HG02973 (cell line): Measurements from ENCODE around the gene IL31.
"Not testable (repeated sequence)": the region's sequence is repeated elsewhere in the genome, so short reads cannot be mapped to it uniquely, and the experiment has no call there.

Experiments used
- ATAC-seq: cut with Tn5 transposase; IDR thresholded peaks from one replicate; pipeline ENCODE4 v1.9.1; 2021; ENCODE audit warnings: moderate library complexity; ENCODE audit not compliant: unreplicated experiment

IL31 gene

DNA sequence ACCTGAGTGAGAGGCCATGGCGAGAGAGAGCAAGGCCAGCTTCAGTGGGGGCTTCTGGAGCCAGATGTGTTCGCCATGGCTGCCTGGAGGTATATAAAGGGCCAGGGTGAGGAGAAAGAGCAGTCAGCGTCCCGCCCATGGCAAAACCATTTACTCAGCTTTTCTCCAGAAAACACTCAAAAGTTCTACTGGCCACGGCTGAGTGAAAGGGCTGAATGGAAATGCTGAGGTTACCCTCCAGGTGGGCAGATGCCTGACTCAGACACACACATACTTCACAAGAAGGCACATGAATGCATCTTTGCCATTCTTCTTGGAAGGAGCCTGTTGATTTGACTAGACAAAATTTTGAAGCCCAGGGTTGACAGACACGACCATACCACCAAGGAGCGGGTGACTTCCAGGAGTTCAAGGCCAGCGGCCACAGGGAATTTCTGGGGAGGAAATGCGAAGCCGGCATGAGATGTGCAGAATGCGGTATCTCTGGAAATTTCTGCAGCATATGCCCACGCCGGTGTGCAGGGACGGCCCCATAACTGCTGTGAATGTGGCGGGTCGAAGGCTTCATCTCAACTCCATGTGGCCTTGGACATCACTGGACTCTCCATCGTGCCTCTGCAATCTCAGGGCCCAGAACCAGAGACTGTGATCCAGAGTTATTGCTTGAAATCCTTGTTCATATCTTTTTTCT is at the start of gene IL31:
Gene IL31, minus strand, starts transcription at position 67 of the 691 bp plus-strand sequence. Its CDS starts 49 bp downstream, at position 18.
- ATAC-seq = no peak

DNA sequence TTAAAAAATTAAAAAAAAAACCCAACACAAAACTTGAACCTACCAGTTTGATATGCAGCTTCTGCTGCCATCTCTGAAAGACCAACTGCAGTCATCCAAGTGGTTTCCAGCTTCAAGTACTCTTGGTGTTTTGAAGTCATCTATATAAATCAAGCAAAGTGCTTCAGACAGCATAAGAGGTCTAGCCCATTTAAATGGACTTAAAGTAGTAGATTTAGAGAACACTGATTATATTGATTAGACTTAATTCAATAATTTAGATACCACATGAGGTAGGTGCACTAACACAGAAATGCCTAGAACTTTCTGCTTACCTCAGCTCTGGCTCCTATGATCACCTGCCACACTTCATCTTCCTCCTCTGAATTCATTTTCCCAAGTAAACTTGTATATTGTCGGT is 42.4 kb upstream of the IL31 start:
- ATAC-seq = no peak

DNA sequence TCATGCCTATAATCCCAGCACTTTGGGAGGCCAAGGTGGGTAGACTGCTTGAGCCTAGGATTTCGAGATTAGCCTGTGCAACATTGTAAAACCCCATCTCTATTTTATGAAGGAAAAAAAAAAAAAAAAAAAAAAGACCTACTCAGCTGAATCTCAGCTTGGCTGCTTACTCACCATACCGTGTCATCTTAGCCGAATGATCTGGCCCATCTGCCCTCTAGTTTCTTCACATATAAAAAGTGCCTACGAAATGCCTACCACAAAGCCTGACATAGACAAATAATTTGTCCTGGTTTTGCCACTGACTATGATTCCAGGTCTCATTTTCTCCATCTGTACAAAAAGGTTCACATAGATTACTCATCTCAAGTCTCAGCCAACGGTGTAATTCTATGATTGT is 41.8 kb upstream of the IL31 start:
- no peak for ATAC-seq

DNA sequence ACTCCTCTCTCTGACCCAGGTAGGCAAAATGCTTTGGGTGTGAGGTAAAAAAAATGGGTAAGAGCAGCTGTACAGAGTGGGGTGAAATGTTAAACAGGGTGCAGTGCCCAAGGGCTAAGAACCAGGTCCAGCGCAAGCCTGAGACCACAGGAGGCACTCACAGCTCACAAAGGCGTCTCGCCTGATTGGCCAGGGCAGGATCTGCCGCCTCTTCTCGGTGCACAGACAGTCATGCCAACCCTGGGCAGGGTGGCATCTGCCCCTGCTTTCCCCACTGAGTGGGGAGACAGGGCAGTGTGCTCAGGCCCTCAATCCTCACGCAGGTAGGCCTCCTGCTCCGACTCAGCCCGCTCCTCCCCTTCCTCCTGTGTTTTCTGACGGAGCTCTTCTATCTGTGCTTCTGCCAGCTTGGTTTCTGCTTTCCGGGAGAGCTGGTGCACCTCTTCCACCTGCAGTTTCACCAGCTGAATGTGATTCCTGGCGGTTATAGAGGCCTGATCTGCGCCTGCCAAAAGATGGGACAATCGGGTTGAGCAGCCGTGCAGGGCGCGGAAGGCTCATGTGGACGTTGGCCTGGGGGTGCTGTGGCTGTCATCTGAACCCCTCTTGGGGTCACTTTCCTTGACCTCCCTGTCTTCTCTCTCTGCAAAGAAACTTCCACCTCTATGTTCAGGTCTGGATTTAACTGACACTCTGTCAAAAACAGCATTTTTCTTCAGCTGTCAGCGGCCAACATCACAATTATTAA is 34.2 kb upstream of the IL31 start:
- no peak for ATAC-seq

DNA sequence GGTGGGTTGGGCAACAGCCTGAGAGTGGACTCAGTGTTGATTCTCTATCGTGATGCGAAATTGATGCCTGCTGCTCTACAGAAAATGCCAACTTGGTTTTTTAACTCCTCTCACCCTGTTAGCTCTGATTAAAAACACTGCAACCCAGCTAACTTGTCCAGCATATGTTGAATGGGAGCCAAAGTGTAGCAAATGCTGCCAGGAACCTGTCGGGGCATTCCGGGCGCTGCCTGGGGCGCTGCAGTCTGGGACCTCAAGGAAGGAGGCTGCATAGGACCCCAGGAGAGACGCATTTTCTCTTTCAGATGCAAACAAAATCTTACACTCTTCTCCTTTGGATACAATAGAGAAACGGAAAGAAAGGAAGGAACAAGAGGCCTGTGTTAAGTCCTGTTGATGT is 33.4 kb upstream of the IL31 start:
- no peak for ATAC-seq

DNA sequence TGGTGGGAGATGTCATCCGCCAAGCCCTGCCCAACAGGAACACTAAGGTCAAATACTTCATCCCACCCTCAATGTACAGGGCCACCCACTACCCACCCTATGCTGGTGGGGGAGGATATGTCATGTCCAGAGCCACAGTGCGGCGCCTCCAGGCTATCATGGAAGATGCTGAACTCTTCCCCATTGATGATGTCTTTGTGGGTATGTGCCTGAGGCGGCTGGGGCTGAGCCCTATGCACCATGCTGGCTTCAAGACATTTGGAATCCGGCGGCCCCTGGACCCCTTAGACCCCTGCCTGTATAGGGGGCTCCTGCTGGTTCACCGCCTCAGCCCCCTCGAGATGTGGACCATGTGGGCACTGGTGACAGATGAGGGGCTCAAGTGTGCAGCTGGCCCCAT is 33.0 kb upstream of the IL31 start:
- no peak for ATAC-seq

DNA sequence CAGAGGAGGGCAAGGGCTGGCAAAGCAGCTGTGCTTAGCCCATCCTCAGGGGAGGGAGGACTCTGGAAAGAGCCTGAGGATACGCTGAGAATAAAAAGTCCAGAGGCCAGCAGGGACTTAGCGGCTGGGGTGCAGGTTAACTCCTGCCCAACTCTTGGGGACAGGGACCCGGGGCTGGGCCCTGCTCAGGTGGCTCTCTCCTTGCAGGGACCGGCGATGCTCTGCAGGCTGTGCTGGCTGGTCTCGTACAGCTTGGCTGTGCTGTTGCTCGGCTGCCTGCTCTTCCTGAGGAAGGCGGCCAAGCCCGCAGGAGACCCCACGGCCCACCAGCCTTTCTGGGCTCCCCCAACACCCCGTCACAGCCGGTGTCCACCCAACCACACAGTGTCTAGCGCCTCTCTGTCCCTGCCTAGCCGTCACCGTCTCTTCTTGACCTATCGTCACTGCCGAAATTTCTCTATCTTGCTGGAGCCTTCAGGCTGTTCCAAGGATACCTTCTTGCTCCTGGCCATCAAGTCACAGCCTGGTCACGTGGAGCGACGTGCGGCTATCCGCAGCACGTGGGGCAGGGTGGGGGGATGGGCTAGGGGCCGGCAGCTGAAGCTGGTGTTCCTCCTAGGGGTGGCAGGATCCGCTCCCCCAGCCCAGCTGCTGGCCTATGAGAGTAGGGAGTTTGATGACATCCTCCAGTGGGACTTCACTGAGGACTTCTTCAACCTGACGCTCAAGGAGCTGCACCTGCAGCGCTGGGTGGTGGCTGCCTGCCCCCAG is 32.3 kb upstream of the IL31 start:
- no peak for ATAC-seq

DNA sequence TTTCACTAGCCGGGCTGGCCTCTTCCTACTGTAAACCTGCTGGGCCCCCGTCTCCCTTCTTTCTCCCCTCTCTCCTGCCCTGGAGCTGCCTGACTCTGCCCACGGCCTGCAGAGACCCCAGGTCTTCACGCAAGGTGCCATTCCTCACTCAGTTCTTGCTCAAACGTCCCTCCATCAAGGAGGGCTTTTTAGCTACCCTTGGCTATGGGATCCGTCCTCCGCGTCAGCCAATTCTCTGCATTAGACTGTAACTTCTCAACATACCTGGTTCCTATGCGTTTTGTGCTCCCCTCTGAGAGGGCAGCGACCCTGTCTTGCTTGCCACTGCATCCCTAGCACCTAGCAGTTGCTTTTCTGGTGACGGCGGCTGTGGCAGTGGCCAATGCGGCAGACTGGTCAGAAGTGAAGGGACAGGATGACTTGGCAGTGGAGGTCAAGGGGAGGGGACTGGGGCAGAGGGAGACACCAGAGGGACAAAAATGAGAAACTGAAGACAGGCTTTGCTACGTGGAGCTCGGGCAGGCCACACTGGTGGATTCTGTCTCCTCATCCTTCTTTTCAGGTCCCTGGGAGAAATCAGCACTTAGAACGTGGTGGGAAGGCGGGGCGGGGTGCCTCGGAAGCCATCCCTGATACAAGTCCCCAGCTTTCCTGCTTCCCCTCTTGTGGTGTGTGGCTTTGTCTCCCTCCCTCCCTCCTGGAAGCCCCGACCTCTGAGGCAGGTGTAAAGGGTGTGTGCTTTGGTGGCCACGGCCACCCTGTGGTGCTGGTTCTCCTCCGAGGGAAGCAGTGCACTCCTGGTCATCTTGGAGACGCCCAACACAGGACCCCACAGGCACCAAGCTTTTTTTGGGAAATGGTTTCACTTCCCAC is 31.3 kb upstream of the IL31 start:
- no peak for ATAC-seq

DNA sequence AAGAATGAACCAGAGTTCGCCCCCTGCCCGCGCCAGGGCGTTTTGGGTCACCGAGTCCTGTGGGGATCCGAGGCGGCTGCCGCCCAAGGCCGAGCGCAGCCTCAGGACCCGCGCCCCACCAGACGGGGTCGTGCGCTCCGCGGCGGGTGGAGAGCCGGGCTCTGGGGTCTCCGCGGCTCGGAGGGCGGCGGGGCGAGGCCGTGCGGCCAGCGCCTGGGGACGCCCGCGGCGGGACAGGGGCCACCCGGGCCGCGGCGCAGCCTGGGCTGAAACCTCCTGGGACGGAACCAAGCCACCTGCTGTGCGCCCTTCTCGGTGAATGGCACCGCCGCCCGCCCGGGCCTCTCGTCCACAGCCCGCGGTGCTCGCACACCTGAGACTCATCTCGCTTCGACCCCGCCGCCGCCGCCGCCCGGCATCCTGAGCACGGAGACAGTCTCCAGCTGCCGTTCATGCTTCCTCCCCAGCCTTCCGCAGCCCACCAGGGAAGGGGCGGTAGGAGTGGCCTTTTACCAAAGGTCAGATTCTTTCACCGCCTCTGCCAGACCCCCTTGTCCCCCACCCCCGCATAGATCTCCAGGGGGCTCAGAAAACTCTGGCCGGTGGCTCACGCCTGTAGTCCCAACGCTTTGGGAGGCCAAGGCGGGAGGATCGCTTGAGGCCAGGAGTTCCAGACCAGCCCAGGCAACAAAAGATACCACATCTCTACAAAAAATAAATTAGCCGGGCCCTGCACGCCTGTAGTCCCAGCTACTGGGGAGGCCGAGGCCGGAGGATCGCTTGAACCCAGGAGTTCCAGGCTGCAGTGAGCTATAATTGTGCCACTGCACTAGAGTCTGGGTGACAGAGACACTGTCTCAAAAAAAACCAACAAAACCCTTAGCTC is 30.4 kb upstream of the IL31 start:
- ATAC-seq = no peak

DNA sequence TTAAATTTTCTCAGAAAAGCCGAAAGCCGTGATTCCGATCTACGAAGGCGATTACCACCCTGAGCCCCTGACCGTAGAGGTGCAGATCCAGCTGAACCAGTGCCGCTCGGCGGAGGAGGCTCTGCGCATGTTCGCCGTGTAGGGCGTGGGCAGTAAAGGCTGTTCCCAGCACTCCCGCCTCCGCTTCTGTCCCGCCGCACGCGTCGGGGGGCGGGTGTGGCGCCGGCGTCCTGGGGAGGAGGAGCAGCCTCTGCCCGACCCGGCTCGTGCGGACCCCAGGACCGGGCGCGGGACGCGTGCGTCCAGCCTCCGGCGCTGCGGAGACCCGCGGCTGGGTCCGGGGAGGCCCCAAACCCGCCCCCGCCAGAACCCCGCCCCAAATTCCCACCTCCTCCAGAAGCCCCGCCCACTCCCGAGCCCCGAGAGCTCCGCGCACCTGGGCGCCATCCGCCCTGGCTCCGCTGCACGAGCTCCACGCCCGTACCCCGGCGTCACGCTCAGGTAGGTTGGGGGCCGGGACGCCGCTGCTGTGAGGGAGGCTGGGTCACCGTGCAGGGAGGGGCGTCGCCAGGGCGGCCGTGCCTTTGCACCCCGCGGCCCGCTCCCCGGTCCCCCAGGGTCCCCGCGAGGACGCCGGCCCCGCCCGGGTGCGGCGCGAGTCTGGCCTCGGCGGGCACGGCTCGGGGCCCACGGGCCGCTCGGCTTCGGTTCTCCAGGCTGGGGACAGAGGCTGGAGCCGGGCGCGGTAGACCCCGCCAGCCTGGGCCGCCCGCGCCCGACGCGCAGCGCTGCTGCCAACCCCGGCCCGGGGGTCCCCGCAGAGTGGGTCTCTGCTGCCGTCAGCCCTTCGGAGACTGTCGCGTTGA is 29.5 kb upstream of the IL31 start, which contains the start of gene B3GNT4:
Gene B3GNT4, plus strand, starts transcription at position 409 of the 866 bp plus-strand sequence. CDS start 910 bp downstream, outside the sequence.
- ATAC-seq = no peak

DNA sequence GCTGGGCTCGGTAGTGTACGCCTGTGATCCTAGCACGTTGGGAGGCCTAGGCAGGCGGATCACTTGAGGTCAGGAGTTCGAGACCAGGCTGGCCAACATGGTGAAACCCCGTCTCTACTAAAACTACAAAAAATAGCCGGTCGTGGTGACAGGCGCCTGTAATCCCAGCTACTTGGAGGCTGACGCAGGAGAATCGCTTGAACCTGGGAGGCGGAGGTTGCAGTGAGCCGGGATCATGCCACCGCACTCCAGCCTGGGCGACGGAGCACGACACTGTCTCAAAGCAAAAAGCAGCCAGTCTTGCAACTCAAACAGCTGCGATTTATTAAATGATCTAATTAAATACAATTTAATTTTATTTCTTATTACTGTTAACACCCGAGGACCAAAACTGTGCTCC is 28.8 kb upstream of the IL31 start:
- ATAC-seq = not testable (repeated sequence)

DNA sequence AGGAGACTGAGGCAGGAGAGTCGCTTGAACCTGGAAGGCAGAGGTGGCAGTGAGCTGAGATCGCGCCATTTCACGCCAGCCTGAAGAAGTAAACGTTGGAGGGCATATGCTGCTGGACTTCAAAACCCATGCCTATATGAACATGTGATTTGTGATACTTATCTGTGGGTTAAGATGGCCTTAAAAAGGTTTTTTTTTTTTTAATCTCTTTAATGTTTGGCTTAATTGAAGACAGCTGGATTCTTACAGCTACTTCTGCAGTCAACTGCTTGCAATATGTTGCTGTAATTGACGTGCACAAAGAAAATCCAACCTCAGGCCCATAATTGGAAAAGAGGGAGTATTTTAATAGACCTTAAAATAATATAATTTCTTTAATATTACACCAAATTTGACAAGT is 28.0 kb upstream of the IL31 start:
- ATAC-seq = no peak

DNA sequence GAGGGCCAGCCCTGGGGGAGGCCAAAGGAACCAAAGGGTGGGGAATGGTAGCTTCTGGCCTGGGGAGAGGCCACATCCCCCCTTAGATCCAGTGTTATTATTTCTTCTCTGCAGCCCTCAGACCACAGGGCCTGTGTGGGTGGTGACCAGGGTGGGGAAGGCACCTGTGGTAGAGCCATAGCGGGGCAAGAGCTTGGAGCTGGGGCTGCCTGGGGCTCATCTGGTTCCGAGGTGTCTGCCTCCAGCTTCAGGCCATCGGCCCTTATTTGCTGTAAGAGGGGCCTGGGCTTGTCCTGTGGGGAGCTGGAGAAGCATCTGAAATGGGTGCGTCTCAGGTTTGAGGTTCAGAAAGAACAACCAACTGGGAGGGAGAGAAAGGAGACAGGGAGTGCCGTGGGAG is 27.4 kb upstream of the IL31 start:
- ATAC-seq = no peak

DNA sequence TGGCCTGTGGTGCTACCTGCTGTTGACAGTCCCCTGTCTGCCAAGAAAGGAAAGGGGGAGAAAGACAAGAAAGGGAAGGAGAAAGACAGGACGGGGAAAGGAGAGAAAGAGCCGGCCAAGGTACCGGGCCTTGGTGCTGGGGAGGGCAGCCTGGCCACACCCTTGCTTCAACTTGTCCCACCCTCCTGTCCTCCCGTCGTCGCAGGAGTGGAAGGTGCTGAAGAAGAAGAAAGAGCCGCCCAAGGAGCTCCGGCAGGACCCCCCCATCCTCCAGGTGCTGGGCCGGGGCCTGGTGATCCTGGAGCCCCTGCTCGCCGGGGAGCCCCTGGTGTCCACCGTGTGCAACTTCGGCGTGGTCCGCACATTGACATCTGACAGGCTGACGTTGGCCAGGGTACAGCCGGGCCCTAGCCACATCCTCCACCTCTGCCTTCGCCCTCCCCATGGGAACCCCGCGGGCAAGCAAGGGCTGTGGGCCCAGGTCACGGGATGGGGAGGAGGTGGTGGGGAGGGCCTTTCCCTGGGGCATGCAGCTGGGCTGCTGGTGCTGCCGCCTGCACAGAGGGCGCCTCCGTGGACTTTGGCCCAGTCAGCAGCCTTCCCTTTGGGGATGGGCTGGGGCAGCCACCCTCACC is 26.6 kb upstream of the IL31 start:
- ATAC-seq = no peak

DNA sequence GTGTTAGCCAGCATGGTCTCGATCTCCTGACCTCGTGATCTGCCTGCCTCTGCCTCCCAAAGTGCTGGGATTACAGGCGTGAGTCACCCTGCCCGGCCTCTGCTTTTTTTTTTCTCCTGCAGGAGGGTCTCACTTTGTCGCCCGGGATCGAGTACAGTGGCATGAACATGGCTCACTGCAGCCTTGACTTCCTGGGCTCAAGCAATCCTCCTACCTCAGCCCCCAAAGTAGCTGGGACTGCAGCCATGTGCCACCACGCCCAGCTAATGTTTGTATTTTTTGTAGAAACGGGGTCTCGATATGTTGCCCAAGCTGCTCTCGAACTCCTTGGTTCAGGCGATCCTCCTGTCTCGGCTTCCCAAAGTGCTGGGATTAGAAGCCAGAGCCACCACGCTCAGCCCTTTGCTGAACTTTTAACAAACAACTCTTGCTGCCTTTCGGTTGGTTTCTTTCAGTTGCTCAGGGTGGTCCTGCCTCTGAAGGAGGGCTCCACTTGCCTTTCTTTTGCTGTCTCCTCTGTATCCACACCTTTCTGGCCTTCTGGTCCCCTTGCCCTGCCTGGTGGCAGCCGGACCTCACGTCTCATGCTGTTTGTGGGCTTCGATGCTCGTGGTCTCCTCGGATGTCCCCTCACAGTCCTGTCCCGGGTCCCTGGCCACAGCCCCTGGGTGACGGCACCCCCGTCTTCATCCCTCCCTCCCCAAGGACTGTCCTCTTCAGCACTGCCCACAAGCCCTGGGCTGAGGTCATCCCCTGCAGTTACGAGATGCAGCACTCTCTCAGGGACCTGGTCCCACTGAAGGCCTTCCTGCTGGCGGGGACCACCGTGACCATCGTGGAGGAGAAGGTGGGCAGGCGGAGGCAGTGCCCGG is 25.7 kb upstream of the IL31 start:
- ATAC-seq = no peak

DNA sequence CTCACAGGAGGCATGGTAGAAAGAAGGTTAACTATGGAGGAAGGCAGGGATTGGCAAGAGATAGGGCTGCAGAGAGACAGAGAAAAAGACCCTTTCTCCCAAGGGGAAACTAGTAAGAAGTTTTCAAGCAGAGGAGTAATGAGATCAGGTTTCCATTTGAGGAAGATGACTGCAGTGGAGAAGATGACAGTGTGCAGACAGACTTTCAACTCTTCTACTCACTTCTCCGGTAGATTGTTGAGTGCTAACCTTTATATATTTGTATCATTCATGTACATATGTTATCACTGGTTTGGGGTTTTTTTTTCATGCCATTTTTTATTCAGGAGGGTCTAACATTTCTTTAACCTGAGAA is 23.6 kb upstream of the IL31 start:
- ATAC-seq = no peak

DNA sequence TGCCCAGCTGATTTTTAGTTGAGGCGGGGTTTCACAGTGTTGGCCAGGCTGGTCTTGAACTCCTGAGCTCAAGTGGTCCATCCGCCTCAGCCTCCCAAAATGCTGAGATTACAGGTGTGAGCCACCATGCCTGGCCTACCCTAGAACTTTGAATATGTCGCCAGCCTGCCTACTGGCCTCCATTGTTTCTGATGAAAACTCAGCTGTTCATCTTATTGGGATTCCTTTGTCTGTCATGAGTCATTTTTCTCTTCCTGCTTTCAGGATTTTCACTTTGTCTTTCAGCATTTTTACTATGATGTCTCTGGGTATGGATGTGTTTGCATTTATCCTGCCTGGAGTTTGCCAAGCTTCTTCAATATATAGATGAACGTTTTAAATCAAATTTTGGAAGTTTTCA is 21.4 kb upstream of the IL31 start:
- ATAC-seq = no peak

DNA sequence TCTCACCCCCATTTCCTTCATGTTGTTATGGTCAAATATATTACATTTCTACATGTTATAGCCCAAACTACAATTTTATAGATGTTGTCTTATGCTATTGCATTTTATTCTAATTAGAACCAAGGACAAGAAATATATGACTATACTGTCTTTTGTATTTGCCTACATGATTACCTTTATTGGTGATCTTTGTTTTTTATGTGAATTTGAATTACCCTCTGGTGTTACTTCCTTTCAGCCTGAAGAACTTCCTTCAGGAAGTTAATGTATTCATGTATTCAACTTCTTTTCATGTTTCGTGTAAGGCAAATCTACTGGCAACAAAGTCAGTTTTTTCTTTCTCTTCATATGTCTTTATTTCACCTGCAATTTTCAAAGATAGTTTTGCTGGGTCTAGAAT is 20.8 kb upstream of the IL31 start:
- ATAC-seq = no peak
